GM18526 (cell line): Measurements from ENCODE around the gene CTIF.

ENCODE experiments used
- POLR2A ChIP-seq: IDR thresholded peaks from 3 replicates; pipeline ENCODE4 v1.6.1; 2011; ENCODE audit not compliant: insufficient read length; ENCODE audit errors: extremely low read depth

Gene CTIF

GRCh38 chr18:48689548-48689947 lies 150.7 kb downstream of the CTIF start:
- TF ChIP-seq POLR2A: no peak

GRCh38 chr18:48690494-48690893 lies 151.7 kb downstream of the CTIF start:
- no peak for TF ChIP-seq POLR2A

- no peak for TF ChIP-seq POLR2A
These were observed 154.2 kb downstream of the CTIF start for GRCh38 chr18:48693006-48693405.

- TF ChIP-seq POLR2A: no peak
These were observed 154.9 kb downstream of the CTIF start for GRCh38 chr18:48693625-48694262.

- TF ChIP-seq POLR2A: no peak
These were observed 155.5 kb downstream of the CTIF start for GRCh38 chr18:48694295-48694694.

- TF ChIP-seq POLR2A: no peak
These were observed 156.8 kb downstream of the CTIF start for GRCh38 chr18:48695671-48696070.

GRCh38 chr18:48696218-48696617 lies 157.4 kb downstream of the CTIF start:
- TF ChIP-seq POLR2A: no peak

- no peak for TF ChIP-seq POLR2A
These were observed 158.6 kb downstream of the CTIF start for GRCh38 chr18:48697441-48697840.

- TF ChIP-seq POLR2A: no peak
These were observed 159.9 kb downstream of the CTIF start for GRCh38 chr18:48698707-48699106.

GRCh38 chr18:48699761-48700160 lies 160.9 kb downstream of the CTIF start:
- no peak for TF ChIP-seq POLR2A

- TF ChIP-seq POLR2A: no peak
These were observed 161.6 kb downstream of the CTIF start for GRCh38 chr18:48700446-48700845.

GRCh38 chr18:48702346-48703027 lies 163.7 kb downstream of the CTIF start:
- no peak for TF ChIP-seq POLR2A

- TF ChIP-seq POLR2A: no peak
These were observed 164.2 kb downstream of the CTIF start for GRCh38 chr18:48703028-48703386.

GRCh38 chr18:48703418-48703817 lies 164.6 kb downstream of the CTIF start:
- TF ChIP-seq POLR2A: no peak

GRCh38 chr18:48705043-48705442 lies 166.2 kb downstream of the CTIF start:
- no peak for TF ChIP-seq POLR2A

- TF ChIP-seq POLR2A: no peak
These were observed 166.7 kb downstream of the CTIF start for GRCh38 chr18:48705531-48705930.

- TF ChIP-seq POLR2A: no peak
These were observed 167.9 kb downstream of the CTIF start for GRCh38 chr18:48706731-48707130.
